Measurements from ENCODE around the gene LRRC49.

DNA sequence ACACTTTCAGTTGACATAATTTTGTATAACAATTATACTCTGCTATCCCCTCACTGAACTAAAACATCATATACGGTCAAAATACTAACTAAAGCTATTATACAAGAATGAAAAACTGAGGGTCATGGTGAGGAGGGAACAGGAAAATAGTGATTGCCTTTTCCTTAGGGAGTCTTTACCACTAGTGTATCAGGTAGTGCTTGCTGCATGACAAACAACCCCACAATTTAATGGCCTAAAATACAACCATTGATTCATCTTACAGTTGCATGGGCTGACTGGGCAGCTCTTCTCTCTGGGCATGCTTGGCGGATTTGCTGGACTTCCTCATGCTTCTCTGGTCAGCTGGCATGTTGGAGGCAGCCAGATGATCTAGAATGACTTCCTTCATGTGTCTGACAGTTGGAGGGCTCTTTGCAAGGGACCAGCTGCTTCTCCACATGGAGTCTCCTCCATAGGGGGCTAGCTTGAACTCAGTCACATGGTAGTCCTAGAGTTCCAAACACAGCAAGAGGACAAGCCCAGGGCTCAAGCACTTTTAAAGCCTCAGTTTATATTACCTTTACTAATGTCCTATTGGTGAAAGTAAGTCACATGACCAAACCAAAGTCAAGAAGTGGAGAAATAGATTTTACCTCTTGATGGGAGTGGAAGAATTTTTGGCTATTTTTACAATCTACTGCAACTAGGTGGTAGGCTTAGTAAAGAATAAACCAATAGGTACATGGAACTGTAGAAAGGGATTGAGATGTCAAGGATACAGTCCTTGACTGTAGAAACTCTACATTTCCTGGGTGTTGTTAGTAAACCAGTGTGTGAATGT, 19.2 kb upstream of the LRRC49 start:
- TF ChIP-seq POLR2AphosphoS5 (IDR thresholded peaks at IDR 0.05; ENCODE audit: borderline replicate concordance, low read depth, low read length) (no peak), EZH2 (IDR thresholded peaks at IDR 0.05) (no peak)
